H1 (cell line): ENCODE measurements around the gene ANKRD11. TPM values are rescaled to one million over a fixed set of nuclear protein-coding genes. Genes with fewer than 3 reads are reported as not detected.

Source experiments
- CTCF ChIA-PET: fragments of 300-600 bp; sonication (Branson Sonifier 250); formaldehyde crosslinking; loops from one replicate; lab custom pipeline; 2021; ENCODE audit not compliant: partially characterized antibody; lab: Charles Lee
- POLR2A ChIA-PET: fragments of 300-600 bp; sonication (Branson Sonifier 250); formaldehyde crosslinking; loops from one replicate; lab custom pipeline; 2021; ENCODE audit warnings: inconsistent platforms; ENCODE audit not compliant: partially characterized antibody; lab: Charles Lee
- DNase-seq, 2 experiments: peaks; one replicate each; pipeline versions ENCODE4 v3.0.0 to v3.0.0-alpha.2; 2010 to 2022; ENCODE audit warnings: low spot score in 2 of 2, low read depth in 1 of 2, mixed read lengths in 1 of 2
- FAIRE-seq: peaks from 2 replicates; lab custom pipeline; 2011; peaks lifted over from hg19 to GRCh38; lab: Jason Lieb, UNC
- H2AFZ ChIP-seq: 2 replicates; pipeline ENCODE4 v1.8.1; 2012; ENCODE audit warnings: low read length, inconsistent platforms
- H2AK5ac ChIP-seq: 2 replicates; pipeline ENCODE4 v1.6.1; 2013; ENCODE audit warnings: low read depth, low read length
- H2BK120ac ChIP-seq: replicated peaks from 2 replicates; pipeline ENCODE3; 2013; ENCODE audit warnings: low read depth, low read length, inconsistent platforms
- H2BK12ac ChIP-seq: 2 replicates; pipeline ENCODE4 v1.6.1; 2013; ENCODE audit warnings: low read depth, low read length
- H2BK15ac ChIP-seq: 2 replicates; pipeline ENCODE4 v1.6.1; 2013; ENCODE audit warnings: low read length
- H2BK20ac ChIP-seq: 2 replicates; pipeline ENCODE4 v1.6.1; 2013; ENCODE audit warnings: low read length
- H2BK5ac ChIP-seq: 2 replicates; pipeline ENCODE4 v1.6.1; 2013; ENCODE audit warnings: low read depth, low read length
- H3K14ac ChIP-seq: 2 replicates; pipeline ENCODE4 v1.6.1; 2013; ENCODE audit warnings: inconsistent platforms; ENCODE audit not compliant: insufficient read length
- H3K18ac ChIP-seq: 2 replicates; pipeline ENCODE4 v1.6.1; 2013; ENCODE audit warnings: low read length; ENCODE audit errors: extremely low read depth
- H3K23ac ChIP-seq: 2 replicates; pipeline ENCODE4 v1.6.1; 2013; ENCODE audit warnings: inconsistent platforms; ENCODE audit not compliant: insufficient read length
- H3K23me2 ChIP-seq: 2 replicates; pipeline ENCODE4 v1.6.1; 2013; ENCODE audit warnings: low read depth, low read length
- H3K27ac ChIP-seq: 2 replicates; pipeline ENCODE4 v1.6.1; 2011; ENCODE audit warnings: low read depth, low read length, inconsistent platforms
- H3K27me3 ChIP-seq, 4 experiments: replicated peaks in 1 of 4; 1 replicate in 1 of 4; 2 replicates in 3 of 4; pipeline versions ENCODE4 v1.6.1 to v1.8.1; 2011 to 2013; ENCODE audit warnings: low read length in 3 of 4, mild to moderate bottlenecking in 3 of 4, inconsistent platforms in 2 of 4, mixed read lengths in 2 of 4, moderate library complexity in 1 of 4; ENCODE audit not compliant: control insufficient read depth in 3 of 4, insufficient read depth in 3 of 4; ENCODE audit errors: extremely low read depth in 1 of 4
- H3K36me3 ChIP-seq, 4 experiments: 2 replicates each; pipeline versions ENCODE4 v1.6.1 to v1.8.1; 2011 to 2013; ENCODE audit warnings: mild to moderate bottlenecking in 4 of 4, low read length in 3 of 4, moderate library complexity in 2 of 4, control low read depth in 1 of 4, inconsistent platforms in 1 of 4; ENCODE audit not compliant: insufficient read depth in 4 of 4, control insufficient read depth in 2 of 4
- H3K4ac ChIP-seq: replicated peaks from 2 replicates; pipeline ENCODE3; 2013; ENCODE audit warnings: low read length, low read depth, mixed read lengths, inconsistent platforms; ENCODE audit not compliant: insufficient read length
- H3K4me1 ChIP-seq, 4 experiments: replicated peaks in 1 of 4; 1 replicate in 1 of 4; 2 replicates in 3 of 4; pipeline versions ENCODE4 v1.6.1 to v1.8.1; 2011 to 2013; ENCODE audit warnings: low read length in 3 of 4, inconsistent platforms in 2 of 4, mixed read lengths in 1 of 4; ENCODE audit not compliant: insufficient read depth in 4 of 4, control insufficient read depth in 3 of 4
- H3K4me2 ChIP-seq, 2 experiments: 2 replicates each; pipeline versions ENCODE4 v1.6.1 to v1.8.1; 2011 to 2013; ENCODE audit warnings: low read depth in 2 of 2, low read length in 2 of 2, control low read depth in 1 of 2, inconsistent platforms in 1 of 2, mild to moderate bottlenecking in 1 of 2; ENCODE audit not compliant: insufficient read depth in 1 of 2
- H3K4me3 ChIP-seq, 4 experiments: fragments of 200-600, 300-600 bp in 1 of 4; sonication (generic), shearing (Covaris generic), sonication (Bioruptor Twin) in 1 of 4; 2 replicates each; pipeline versions ENCODE4 v1.5.1 to v1.8.1; 2011 to 2016; ENCODE audit warnings: low read length in 4 of 4, low read depth in 3 of 4, control low read depth in 2 of 4, inconsistent platforms in 2 of 4, mild to moderate bottlenecking in 2 of 4, mixed read lengths in 1 of 4, moderate library complexity in 1 of 4; ENCODE audit not compliant: insufficient read depth in 2 of 4; ENCODE audit errors: extremely low read depth in 1 of 4
- H3K56ac ChIP-seq: replicated peaks from 2 replicates; pipeline ENCODE3; 2013; ENCODE audit warnings: low read depth, mild to moderate bottlenecking, mixed read lengths, low read length, inconsistent platforms; ENCODE audit not compliant: insufficient read length
- H3K79me1 ChIP-seq: 2 replicates; pipeline ENCODE4 v1.6.1; 2013; ENCODE audit warnings: low read depth, low read length, control low read depth
- H3K79me2 ChIP-seq, 2 experiments: 2 replicates each; pipeline versions ENCODE4 v1.6.1 to v1.8.1; 2012 to 2013; ENCODE audit warnings: low read length in 2 of 2, mild to moderate bottlenecking in 2 of 2, inconsistent platforms in 1 of 2; ENCODE audit not compliant: insufficient read depth in 2 of 2, control insufficient read depth in 1 of 2
- H3K9ac ChIP-seq, 4 experiments: replicated peaks in 1 of 4; 1 replicate in 1 of 4; 2 replicates in 3 of 4; pipeline versions ENCODE4 v1.6.1 to v1.8.1; 2011 to 2013; ENCODE audit warnings: low read depth in 3 of 4, low read length in 3 of 4, control low read depth in 2 of 4, mild to moderate bottlenecking in 2 of 4, moderate library complexity in 2 of 4, inconsistent platforms in 1 of 4; ENCODE audit errors: extremely low read depth in 1 of 4
- H3K9me3 ChIP-seq, 2 experiments: 2 replicates each; pipeline versions ENCODE4 v1.6.1 to v1.8.1; 2012 to 2013; ENCODE audit warnings: mild to moderate bottlenecking in 2 of 2, moderate library complexity in 2 of 2, control low read depth in 1 of 2, inconsistent platforms in 1 of 2, low read depth in 1 of 2, low read length in 1 of 2, mixed read lengths in 1 of 2; ENCODE audit not compliant: insufficient read depth in 2 of 2
- H4K20me1 ChIP-seq, 2 experiments: replicated peaks in 1 of 2; 2 replicates each; pipeline versions ENCODE3 to v1.8.1; 2011 to 2013; ENCODE audit warnings: inconsistent platforms in 2 of 2, low read length in 2 of 2, mild to moderate bottlenecking in 1 of 2; ENCODE audit not compliant: insufficient read depth in 2 of 2, control insufficient read depth in 1 of 2
- H4K5ac ChIP-seq: 2 replicates; pipeline ENCODE4 v1.6.1; 2013; ENCODE audit warnings: low read length, low read depth, mixed read lengths, inconsistent platforms; ENCODE audit not compliant: insufficient read length
- H4K8ac ChIP-seq: 2 replicates; pipeline ENCODE4 v1.8.0; 2013; ENCODE audit warnings: mild to moderate bottlenecking, moderate library complexity, low read length, inconsistent platforms; ENCODE audit not compliant: insufficient read depth; ENCODE audit errors: extremely low read depth
- H4K91ac ChIP-seq: replicated peaks from 2 replicates; pipeline ENCODE3; 2013; ENCODE audit warnings: low read length, mixed read lengths, inconsistent platforms; ENCODE audit not compliant: insufficient read length
- SIN3A ChIP-seq, 2 experiments: IDR thresholded peaks in 1 of 2; conservative IDR thresholded peaks in 1 of 2; 2 replicates each; pipeline ENCODE4 v1.6.1; 2011 to 2012; ENCODE audit warnings: low read length in 2 of 2, improper control_type of control experiment in 1 of 2, low read depth in 1 of 2, mild to moderate bottlenecking in 1 of 2
- WGBS, 2 experiments: shearing (Covaris generic) in 1 of 2; methylation state at CpG; one replicate each; pipeline versions ENCODE4 v1.1.6 to v1.1.7; 2013 to 2015; ENCODE audit warnings: low lambda C conversion rate in 2 of 2, mixed read lengths in 2 of 2, inconsistent platforms in 1 of 2, low coverage in 1 of 2, missing lambda C conversion rate in 1 of 2; ENCODE audit not compliant: insufficient replicate concordance in 2 of 2, insufficient coverage in 1 of 2, insufficient read length in 1 of 2; ENCODE audit errors: extremely low coverage in 1 of 2, missing lambda C conversion rate in 1 of 2; 5-methylcytosine and 5-hydroxymethylcytosine counted together
- polyA plus RNA-seq, 7 experiments: library from polyadenylated mRNA; depleted of rRNA in 3 of 7; stranded (reverse) in 5 of 7; unstranded in 2 of 7; fragments of >200 nt in 5 of 7; fragments of 200-250 nt in 2 of 7; gene quantifications; 1 replicate in 5 of 7; 2 replicates in 1 of 7; 4 replicates in 1 of 7; pipeline versions ENCODE4 v1.2.1 to v1.2.3, GENCODE V29; 2011 to 2013; ENCODE audit warnings: missing spikeins in 2 of 7, mixed read lengths in 2 of 7
- total RNA-seq: library from RNA; stranded (reverse); fragmentation: NEBNext Ultra II Directional; extraction: Animal tissue kit (Norgen Biotek cat#: 25700); gene quantifications from 2 replicates; pipeline ENCODE4 v1.2.1, GENCODE V29; 2021

The ANKRD11 gene
- total and polyA plus RNA-seq, 2 of the 8 experiments (the other 6 are each of a cell fraction or from before 2014, with no cell fraction given) = 46.5 to 142 TPM

GRCh38 chr16:89287777-89288576 is 202.4 kb downstream of the ANKRD11 start:
- Histone ChIP-seq H3K23ac (no peak overlapping the region), H3K79me2 (peaks cover 0 to 26% of the 10 kb centered on the region in 2 experiments; a peak in 1 of 4 replicates), H2BK12ac (0 out of 2 replicates have a peak overlapping the region, but pooled peaks have one; percentile 62)
- no peak for TF ChIP-seq SIN3A (conservative IDR thresholded peaks at IDR 0.05 in 1 of 2, IDR thresholded peaks at IDR 0.05 in 1 of 2; ENCODE audit: low read depth in 1 of 2, low read length in 2 of 2)

More at GRCh38 chr16:89287777-89288576, 202.4 kb downstream of the ANKRD11 start:
- Histone ChIP-seq H3K4ac (no peak overlapping the region), H2BK15ac (no peak overlapping the region), H3K4me1 (peaks cover 10 to 33% (median 29%) of the 10 kb centered on the region in 4 experiments), H2BK20ac (0 out of 2 replicates have a peak overlapping the region, but pooled peaks have one; percentile 48), H2AK5ac (0 out of 2 replicates have a peak overlapping the region, but pooled peaks have one; percentile 68), H3K4me2 (no peak overlapping the region), H3K79me1 (no peaks in the 10 kb centered on the region; the same call in 1 of the 2 replicates), H3K18ac (peak overlapping the region; percentile 19; the same call in 1 of the 2 replicates), H3K23me2 (peaks cover 2% of the 10 kb centered on the region; the same call in 1 of the 2 replicates), H3K4me3 (no peak overlapping the region), H3K27ac (0 out of 2 replicates have a peak overlapping the region, but pooled peaks have one; percentile 10), H3K9me3 (no peaks in the 10 kb centered on the region), H3K9ac (no peak overlapping the region; a peak in 3 of 7 replicates), H4K20me1 (peaks cover 10 to 14% of the 10 kb centered on the region in 2 experiments), H2BK120ac (no peak overlapping the region), H4K8ac (no peak overlapping the region), H3K36me3 (peaks cover 30 to 47% (median 39%) of the 10 kb centered on the region in 4 experiments), H4K5ac (no peak overlapping the region), H2AFZ (no peak overlapping the region), H3K56ac (no peak overlapping the region), H3K14ac (no peak overlapping the region), H3K27me3 (no peaks in the 10 kb centered on the region), H2BK5ac (peak overlapping the region; percentile 92), H4K91ac (no peak overlapping the region)
- ChIA-PET CTCF (interaction anchor here (0.6 to 3.7 kb wide), 21 partner anchors 8 to 654 kb away, joined by 3 to 28 read pairs (median 4); no protein-coding TSS in a partner anchor), POLR2A (interaction anchor here (0.9 to 1.6 kb wide), 8 partner anchors 10 to 203 kb away, joined by 3 to 6 read pairs (median 4); no protein-coding TSS in a partner anchor)
- DNase-seq = no peak
- WGBS, 2 experiments = 91% methylated on average over 30 of the region's 30 CpGs; no CpG with 5 or more reads in 1 of the 2 experiments
- no peak for FAIRE-seq
